NCI-H82 treated with DMSO at 0.1 percent for 48 hours (cell line): ENCODE data around the gene TAF3.
"Not testable (repeated sequence)": the region's sequence is repeated elsewhere in the genome, so short reads cannot be mapped to it uniquely, and the experiment has no call there.

Source experiments
- DNase-seq: peaks from one replicate; lab custom pipeline; 2025; ENCODE audit not compliant: unreplicated experiment; lab: John Stamatoyannopoulos, UW

Gene TAF3

DNA sequence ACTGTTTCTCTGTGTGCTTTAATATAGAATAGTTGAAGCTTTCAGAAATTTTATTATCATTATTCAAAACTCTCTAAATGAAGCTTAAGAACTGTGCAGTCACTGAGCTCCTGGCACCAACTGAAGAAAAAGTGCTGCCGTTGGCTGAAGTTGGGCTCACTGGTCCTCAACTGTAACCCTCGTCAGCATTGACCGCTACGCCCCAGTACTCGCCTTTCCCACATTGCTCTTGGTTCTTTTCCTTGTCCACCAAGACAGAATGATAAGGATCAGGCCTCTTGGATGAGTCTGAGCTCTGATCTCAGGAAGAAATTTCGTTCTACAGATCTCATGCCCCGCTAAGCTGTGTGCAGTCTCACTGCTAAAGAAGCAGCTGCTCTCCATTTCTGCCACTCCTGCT is 7.9 kb upstream of the TAF3 start:
- DNase-seq: no peak

DNA sequence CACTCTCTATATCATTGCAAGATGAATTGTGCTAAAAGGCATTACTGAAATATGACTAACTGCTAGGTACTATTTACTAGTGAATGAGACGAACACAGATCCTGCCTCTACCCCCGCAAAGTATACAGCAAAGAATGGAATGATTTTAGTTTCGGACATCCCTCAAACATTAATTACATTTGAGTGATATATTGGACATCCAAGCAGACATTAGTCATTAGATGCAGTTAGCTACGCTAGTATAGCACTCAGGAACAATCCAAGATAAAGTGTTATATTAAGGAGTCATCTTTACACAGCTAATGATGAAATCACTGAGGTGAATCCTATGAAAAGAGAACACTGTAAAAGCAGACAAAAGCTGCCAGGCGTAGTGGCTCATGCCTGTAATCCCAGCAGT is 7.3 kb upstream of the TAF3 start:
- DNase-seq: no peak

DNA sequence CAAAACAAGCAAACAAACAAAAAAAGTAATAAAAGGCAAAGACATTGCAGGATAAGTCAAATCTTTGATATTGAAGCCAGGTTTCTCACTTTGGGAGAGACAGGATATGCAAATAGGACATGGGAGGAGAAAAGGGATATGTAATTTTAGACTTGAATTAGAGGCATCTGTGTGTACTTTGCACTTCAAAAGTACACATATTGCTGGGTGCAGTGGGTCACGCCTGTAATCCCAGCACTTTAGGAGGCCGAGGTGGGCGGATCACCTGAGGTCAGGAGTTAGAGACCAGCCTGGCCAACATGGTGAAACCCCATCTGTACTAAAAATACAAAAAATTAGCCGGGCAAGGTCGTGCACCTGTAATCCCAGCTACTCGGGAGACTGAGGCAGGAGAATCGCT is 6.6 kb upstream of the TAF3 start:
- DNase-seq: not testable (repeated sequence)

DNA sequence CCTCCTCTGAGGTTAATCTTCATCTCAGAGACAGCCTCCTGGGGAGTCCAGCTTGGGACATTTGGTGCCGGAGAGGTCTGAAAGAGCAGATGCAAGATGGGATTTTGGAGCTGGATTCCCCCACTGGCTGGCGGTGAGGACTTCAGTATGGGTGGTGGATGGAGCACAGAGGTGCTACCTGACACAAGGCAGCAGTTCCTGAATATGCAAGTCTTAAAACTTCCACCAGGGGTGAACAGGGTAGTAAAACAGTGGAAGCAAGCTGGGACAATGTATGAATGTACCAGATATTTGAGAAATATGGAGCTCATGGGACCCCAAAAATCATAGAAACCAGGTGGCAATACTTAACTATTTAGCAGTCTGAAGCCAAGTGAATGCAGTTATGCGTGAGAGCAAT is 4.8 kb upstream of the TAF3 start:
- DNase-seq: no peak

- no peak for DNase-seq
Measured at GRCh38 chr10:7817576-7817975, 729 bp upstream of the TAF3 start.

GRCh38 chr10:7817984-7818294 is 366 bp upstream of the TAF3 start:
- no peak for DNase-seq

GRCh38 chr10:7819121-7819460 is 786 bp downstream of the TAF3 start:
- DNase-seq: no peak

DNA sequence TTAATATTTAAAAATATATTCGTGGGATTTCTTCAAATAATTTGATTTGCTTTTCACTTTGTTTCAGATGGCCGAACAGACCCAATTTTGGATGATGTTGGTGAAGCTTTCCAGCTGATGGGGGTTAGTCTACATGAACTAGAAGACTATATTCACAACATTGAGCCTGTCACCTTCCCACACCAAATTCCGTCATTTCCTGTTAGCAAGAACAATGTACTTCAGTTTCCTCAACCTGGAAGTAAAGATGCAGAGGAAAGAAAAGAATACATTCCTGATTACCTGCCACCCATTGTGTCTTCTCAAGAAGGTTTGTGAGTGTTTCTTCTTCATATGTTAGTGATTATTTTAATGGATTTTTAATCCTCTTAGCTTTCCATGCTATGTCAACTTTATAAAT is 5.9 kb downstream of the TAF3 start:
- DNase-seq: no peak

DNA sequence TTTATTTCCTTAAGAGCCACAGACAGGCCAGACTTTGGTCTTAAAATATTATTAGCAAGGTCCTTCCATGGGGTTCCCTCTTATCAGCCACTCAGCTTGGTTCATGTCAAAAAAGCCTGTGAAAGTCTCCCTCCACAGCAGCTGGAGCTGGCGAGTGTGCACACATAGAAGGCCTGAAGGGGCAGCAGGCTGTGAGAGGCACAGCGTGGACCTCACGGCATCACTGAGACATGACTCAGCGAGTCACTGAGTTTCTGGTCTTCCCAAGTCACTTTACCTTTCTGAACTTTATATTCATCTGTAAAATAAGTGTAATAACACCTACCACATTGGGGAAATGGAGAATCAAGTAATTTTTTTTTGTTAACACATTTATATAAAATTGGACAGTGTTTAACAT is 8.7 kb downstream of the TAF3 start:
- no peak for DNase-seq

DNA sequence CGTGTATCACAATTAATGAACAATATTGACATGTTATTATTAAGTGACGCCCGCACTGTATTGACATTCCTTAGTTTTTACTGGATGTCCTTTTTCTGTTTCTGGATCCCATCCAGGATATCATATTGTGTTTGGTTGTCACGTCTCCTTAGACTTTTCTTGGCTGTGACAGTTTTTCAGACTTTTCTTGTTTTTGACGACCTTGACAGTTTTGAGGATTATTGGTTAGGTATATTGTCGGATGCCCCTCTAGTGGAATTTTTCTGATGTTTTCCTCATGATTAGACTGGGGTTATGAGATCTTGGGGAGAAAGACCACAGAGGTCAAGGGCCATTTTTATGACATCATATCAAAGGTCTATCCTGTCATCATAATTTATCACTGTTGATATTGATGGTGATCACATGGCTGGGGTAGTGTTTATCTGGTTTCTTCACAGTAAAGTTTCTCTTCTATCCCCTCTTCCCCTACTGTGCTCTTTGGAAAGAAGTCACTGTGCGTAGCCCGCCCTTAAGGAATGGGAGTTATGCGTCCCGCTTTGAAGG is 11.1 kb downstream of the TAF3 start:
- no peak for DNase-seq

- DNase-seq: no peak
Measured at GRCh38 chr10:7832060-7832459, 13.8 kb downstream of the TAF3 start.

GRCh38 chr10:7833210-7833609 is 14.9 kb downstream of the TAF3 start:
- no peak for DNase-seq

DNA sequence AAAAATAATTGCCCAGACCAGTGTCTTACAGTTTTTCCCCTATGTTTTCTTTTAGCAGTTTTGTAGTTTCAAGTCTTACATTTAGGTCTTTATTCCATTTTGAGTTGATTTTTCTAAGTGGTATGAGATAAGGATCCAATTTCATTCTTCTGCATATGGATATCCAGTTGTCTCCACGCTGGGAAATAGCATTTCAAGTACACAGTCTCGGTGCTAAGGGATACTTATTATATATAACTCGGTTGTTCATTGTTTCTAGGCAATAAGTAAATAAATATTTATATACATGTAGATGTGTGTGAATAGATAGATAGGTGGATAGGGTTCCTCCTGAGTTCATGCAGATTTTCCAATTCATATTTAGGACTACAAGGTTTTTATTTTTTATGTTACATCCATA is 16.0 kb downstream of the TAF3 start:
- DNase-seq: no peak

DNA sequence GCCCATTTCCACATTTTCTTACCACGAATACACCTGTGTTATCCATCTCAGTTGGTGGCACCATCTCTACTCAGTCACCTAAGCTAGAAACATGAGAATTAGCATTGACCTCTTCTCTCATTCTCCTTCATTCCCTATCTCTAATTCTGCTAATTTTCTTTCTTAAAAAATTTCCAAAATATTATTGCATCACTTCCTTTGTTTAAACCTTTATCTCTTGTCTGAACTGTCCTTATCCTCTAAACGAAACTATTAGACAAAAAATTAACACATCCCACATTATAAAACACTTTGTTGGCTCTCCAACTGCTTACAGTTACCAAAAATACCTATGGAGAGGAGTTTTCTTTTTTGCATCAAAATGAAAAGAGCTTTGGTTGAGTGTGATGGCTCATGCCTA is 18.3 kb downstream of the TAF3 start:
- DNase-seq: no peak

DNA sequence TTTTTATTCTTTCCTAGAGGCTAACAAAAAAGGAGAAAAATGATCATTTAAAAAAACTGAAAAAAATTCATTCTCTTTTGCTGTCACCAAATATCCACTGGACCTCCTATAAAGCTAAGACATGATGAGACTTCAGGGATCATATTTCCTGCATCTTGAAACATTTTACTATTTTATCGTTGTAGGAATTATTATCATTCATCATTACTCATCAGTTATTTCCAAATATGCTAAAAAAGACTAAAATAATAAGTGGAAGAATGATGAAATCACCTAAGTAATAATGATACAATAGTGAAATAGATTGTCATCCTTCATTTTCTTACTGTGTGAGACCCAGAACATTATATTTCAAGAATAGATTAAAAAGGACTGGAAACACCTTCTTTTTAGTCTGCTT is 28.3 kb downstream of the TAF3 start:
- DNase-seq: no peak

- no peak for DNase-seq
Measured at GRCh38 chr10:7853226-7853842, 35.0 kb downstream of the TAF3 start.

DNA sequence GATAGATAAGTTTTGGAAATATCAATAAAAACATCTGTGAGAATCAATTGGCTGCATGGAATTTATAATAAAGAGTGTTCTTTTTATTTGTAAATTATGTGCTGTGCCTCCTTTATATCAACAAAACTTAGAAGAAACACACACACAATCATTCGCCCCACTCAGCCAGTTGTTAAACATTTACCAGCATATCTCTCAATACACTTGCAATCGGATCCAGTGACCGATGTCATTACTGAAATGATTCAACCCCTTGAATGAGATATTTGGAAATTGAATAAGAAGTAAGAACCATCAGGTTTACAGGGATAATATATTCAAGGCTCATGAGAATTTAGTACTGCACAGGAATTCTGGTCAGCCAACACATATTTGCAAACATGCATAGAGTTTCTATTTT is 35.6 kb downstream of the TAF3 start:
- DNase-seq: no peak

GRCh38 chr10:7855205-7855604 is 36.9 kb downstream of the TAF3 start:
- DNase-seq: no peak

GRCh38 chr10:7856678-7857077 is 38.4 kb downstream of the TAF3 start:
- no peak for DNase-seq

- DNase-seq: no peak
Measured at GRCh38 chr10:7857262-7857661, 39.0 kb downstream of the TAF3 start.

DNA sequence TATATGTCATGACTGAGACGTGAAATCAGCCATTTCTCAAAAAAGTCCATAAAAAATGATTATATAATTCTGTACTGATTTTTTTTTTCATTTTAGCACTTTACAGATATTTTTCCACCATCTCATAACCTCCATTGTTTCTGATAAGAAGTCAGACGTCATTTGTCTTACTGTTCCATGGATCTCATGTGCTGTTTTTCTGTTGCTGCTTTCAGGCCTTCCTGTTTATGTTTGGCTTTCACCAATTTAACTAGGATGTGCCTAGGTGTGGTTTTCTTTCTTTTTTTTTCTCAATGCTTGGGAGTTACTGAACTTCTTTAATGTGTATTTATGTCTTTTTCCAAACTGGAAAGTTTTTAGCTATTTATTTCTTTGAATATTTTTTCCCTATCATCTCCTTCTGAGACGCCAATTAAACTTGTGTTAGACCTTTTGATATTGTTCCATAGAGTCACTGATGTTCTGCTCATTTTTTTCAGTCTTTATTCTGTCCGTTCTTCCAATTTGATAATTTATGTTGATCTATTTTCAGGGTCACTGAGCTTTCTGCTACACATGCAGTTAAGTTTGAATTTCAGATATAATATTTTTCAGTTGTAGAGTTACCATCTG is 43.3 kb downstream of the TAF3 start:
- no peak for DNase-seq

- no peak for DNase-seq
Measured at GRCh38 chr10:7862121-7862514, 43.8 kb downstream of the TAF3 start.

GRCh38 chr10:7866176-7866575 is 47.9 kb downstream of the TAF3 start:
- DNase-seq: no peak
